K562 (cell line): ENCODE measurements around the gene FXYD3.

Source experiments
- CBX3 ChIP-seq, 2 experiments: IDR thresholded peaks; 1 replicate in 1 of 2; 2 replicates in 1 of 2; pipeline ENCODE4 v1.6.1; 2012; ENCODE audit warnings: inconsistent platforms in 2 of 2, low read length in 2 of 2, borderline replicate concordance in 1 of 2, control low read depth in 1 of 2
- LEF1 ChIP-seq: fragments of 450-650 bp; IDR thresholded peaks from 2 replicates; pipeline ENCODE4 v1.6.1; 2016; ENCODE audit warnings: mild to moderate bottlenecking
- SAP30 ChIP-seq: fragments of 200-600 bp; sonication (generic); IDR thresholded peaks from 2 replicates; pipeline ENCODE4 v1.6.1; 2012; ENCODE audit warnings: borderline replicate concordance, low read depth, mild to moderate bottlenecking, moderate library complexity, low read length, control low read depth, inconsistent platforms; ENCODE audit not compliant: insufficient read depth, poor library complexity, severe bottlenecking
- SRF ChIP-seq, 2 experiments: fragments of 250-450, 450-650 bp in 1 of 2; sonication (Bioruptor Pico) in 1 of 2; sonication (generic) in 1 of 2; formaldehyde crosslinking; IDR thresholded peaks; 2 replicates each; pipeline versions ENCODE4 v1.5.0 to v1.5.1; 2020 to 2022; ENCODE audit warnings: mild to moderate bottlenecking in 1 of 2, missing genetic modification reagents in 1 of 2
- ZC3H11A ChIP-seq: IDR thresholded peaks from 2 replicates; pipeline ENCODE4 v1.6.1; 2012; ENCODE audit warnings: low read depth, low read length, improper control_type of control experiment
- ZNF311 ChIP-seq: fragments of 250-450 bp; sonication (Bioruptor Pico); IDR thresholded peaks from 2 replicates; pipeline ENCODE4 v1.4.0; 2020; ENCODE audit warnings: mild to moderate bottlenecking, moderate library complexity
- ZZZ3 ChIP-seq: fragments of 450-650 bp; IDR thresholded peaks from 2 replicates; pipeline ENCODE4 v1.6.1; 2016; ENCODE audit warnings: antibody characterized with exemption, mild to moderate bottlenecking, moderate library complexity
- TF ChIP-seq, protein P1 (sequence below): sonication (generic); formaldehyde crosslinking; IDR thresholded peaks from 2 replicates; pipeline ENCODE4 v1.8.1; 2023; ENCODE audit warnings: mild to moderate bottlenecking, missing genetic modification reagents
- TF ChIP-seq, protein P2 (sequence below): sonication (generic); formaldehyde crosslinking; IDR thresholded peaks from 2 replicates; pipeline ENCODE4 v1.8.1; 2023; ENCODE audit warnings: mild to moderate bottlenecking, missing genetic modification reagents, moderate library complexity
- TF ChIP-seq, protein P3 (sequence below): sonication (generic); formaldehyde crosslinking; IDR thresholded peaks from 2 replicates; pipeline ENCODE4 v1.8.1; 2023; ENCODE audit warnings: mild to moderate bottlenecking, missing genetic modification reagents

DNA sequence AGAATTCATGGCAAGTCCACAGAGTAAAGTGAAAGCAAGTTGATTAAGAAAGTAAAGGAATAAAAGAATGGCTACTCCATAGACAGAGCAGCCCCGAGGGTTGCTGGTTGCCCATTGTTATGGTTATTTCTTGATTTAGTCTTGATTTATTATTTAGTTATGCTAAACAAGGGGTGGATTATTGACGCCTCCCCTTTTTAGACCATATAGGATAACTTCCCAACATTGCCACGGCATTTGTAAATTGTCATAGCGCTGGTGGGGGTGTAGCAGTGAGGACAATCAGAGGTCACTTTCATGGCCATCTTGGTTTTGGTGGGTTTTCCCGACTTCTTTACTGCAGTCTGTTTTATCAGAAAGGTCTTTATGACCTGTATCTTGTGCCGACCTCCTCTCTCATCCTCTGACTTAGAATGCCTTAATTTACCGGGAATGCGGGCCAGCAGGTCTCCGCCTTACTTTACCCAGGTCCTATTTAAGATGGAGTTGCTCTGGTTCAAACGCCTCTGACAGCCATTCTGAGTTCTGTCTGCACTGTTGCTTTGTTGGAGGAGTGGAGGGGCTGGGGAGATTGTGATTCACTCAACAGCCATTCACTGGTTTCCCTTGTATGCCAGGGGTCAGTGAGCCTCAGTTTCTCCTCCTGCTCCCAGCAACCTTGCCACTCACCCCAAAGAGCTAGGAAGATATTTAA, 46.5 kb upstream of the FXYD3 start:
- TF ChIP-seq SRF (CRISPR knock-in tag; IDR thresholded peaks at IDR 0.05), result no peak
- TF ChIP-seq, protein P1, sequence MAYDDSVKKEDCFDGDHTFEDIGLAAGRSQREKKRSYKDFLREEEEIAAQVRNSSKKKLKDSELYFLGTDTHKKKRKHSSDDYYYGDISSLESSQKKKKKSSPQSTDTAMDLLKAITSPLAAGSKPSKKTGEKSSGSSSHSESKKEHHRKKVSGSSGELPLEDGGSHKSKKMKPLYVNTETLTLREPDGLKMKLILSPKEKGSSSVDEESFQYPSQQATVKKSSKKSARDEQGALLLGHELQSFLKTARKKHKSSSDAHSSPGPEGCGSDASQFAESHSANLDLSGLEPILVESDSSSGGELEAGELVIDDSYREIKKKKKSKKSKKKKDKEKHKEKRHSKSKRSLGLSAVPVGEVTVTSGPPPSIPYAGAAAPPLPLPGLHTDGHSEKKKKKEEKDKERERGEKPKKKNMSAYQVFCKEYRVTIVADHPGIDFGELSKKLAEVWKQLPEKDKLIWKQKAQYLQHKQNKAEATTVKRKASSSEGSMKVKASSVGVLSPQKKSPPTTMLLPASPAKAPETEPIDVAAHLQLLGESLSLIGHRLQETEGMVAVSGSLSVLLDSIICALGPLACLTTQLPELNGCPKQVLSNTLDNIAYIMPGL (CRISPR knock-in tag), result no peak
- TF ChIP-seq, protein P2, sequence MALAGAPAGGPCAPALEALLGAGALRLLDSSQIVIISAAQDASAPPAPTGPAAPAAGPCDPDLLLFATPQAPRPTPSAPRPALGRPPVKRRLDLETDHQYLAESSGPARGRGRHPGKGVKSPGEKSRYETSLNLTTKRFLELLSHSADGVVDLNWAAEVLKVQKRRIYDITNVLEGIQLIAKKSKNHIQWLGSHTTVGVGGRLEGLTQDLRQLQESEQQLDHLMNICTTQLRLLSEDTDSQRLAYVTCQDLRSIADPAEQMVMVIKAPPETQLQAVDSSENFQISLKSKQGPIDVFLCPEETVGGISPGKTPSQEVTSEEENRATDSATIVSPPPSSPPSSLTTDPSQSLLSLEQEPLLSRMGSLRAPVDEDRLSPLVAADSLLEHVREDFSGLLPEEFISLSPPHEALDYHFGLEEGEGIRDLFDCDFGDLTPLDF (CRISPR knock-in tag), result no peak
- no peak for TF ChIP-seq SAP30
- TF ChIP-seq, protein P3, sequence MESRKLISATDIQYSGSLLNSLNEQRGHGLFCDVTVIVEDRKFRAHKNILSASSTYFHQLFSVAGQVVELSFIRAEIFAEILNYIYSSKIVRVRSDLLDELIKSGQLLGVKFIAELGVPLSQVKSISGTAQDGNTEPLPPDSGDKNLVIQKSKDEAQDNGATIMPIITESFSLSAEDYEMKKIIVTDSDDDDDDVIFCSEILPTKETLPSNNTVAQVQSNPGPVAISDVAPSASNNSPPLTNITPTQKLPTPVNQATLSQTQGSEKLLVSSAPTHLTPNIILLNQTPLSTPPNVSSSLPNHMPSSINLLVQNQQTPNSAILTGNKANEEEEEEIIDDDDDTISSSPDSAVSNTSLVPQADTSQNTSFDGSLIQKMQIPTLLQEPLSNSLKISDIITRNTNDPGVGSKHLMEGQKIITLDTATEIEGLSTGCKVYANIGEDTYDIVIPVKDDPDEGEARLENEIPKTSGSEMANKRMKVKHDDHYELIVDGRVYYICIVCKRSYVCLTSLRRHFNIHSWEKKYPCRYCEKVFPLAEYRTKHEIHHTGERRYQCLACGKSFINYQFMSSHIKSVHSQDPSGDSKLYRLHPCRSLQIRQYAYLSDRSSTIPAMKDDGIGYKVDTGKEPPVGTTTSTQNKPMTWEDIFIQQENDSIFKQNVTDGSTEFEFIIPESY (CRISPR knock-in tag), result no peak
- TF ChIP-seq ZC3H11A, result no peak
- no peak for TF ChIP-seq CBX3 (IDR thresholded peaks at IDR 0.05; ENCODE audit: borderline replicate concordance in 1 of 2, low read length in 2 of 2)
- TF ChIP-seq ZNF311 (CRISPR knock-in tag), result no peak
- no peak for TF ChIP-seq ZZZ3
- no peak for TF ChIP-seq LEF1
